ENCODE data around the gene ADAP2.

ADAP2 gene

DNA sequence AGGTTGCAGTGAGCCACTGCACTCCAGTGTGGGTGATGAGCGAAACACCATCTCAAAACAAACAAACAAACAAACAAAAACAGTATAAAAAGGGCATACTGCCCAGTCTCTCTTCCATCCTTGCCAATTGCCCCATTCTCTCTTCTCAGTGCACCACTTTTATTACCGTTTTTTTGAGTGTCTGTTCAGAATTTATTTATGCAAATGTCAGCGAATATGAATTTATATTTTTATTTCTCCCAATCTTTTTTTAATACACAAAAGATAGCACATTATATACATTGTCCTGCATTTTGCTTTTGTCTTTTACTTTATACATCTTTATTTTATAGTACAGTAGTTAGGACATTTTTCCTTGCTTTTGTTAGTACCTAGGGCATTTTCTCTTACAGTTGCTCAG lies 68.7 kb downstream of the ADAP2 start:
- no peaks in the 10 kb centered on the region for H3K79me1 ChIP-seq (ENCODE audit: low read length)
- no peak overlapping the region for H4K8ac ChIP-seq (ENCODE audit: low read depth, low read length)
- no peak overlapping the region for H3K27ac ChIP-seq (ENCODE audit: low read depth, low read length)
- no peak overlapping the region for H2BK120ac ChIP-seq (ENCODE audit: insufficient read depth, low read length, poor library complexity)
- WGBS (ENCODE audit: extremely low coverage, insufficient coverage, insufficient read length) = no CpG with 5 or more reads among the region's 3 CpGs
- H2AFZ ChIP-seq (ENCODE audit: insufficient read depth, low read length, poor library complexity) = no peak overlapping the region
- no peak overlapping the region for H3K23ac ChIP-seq (ENCODE audit: low read length)
- H3K4me2 ChIP-seq (ENCODE audit: low read length) = no peak overlapping the region
- no peaks in the 10 kb centered on the region for H3K79me2 ChIP-seq (ENCODE audit: control insufficient read depth, insufficient read depth, low read length, poor library complexity)
- no peak overlapping the region for H3K18ac ChIP-seq (ENCODE audit: low read length)
- H4K91ac ChIP-seq (ENCODE audit: low read depth, low read length) = no peak overlapping the region
- no peaks in the 10 kb centered on the region for H3K9me3 ChIP-seq (ENCODE audit: insufficient read depth, low read depth, low read length)
- H2BK5ac ChIP-seq (ENCODE audit: low read depth, low read length, poor library complexity) = no peak overlapping the region
- H3K4me3 ChIP-seq (ENCODE audit: low read depth, low read length) = no peak overlapping the region
- H3K27me3 ChIP-seq (ENCODE audit: insufficient read depth, low read length) = no peaks in the 10 kb centered on the region
- H3K9ac ChIP-seq (ENCODE audit: low read length) = no peak overlapping the region
- no peak overlapping the region for H3K4ac ChIP-seq (ENCODE audit: low read depth, low read length)
- no peak overlapping the region for H3K14ac ChIP-seq (ENCODE audit: low read length)
- DNase-seq = no peak
- no peaks in the 10 kb centered on the region for H3K4me1 ChIP-seq (ENCODE audit: control insufficient read depth in 1 of 2, insufficient read depth in 2 of 2, low read length in 2 of 2)
- peaks cover 1 to 2% of the 10 kb centered on the region in 2 experiments for H3K36me3 ChIP-seq (ENCODE audit: control insufficient read depth in 1 of 2, insufficient read depth in 2 of 2, low read length in 2 of 2)
- no peak overlapping the region for H2AK5ac ChIP-seq (ENCODE audit: low read length)
- H4K12ac ChIP-seq (ENCODE audit: low read depth, low read length) = no peak overlapping the region
- H2BK12ac ChIP-seq (ENCODE audit: low read length) = no peak overlapping the region

DNA sequence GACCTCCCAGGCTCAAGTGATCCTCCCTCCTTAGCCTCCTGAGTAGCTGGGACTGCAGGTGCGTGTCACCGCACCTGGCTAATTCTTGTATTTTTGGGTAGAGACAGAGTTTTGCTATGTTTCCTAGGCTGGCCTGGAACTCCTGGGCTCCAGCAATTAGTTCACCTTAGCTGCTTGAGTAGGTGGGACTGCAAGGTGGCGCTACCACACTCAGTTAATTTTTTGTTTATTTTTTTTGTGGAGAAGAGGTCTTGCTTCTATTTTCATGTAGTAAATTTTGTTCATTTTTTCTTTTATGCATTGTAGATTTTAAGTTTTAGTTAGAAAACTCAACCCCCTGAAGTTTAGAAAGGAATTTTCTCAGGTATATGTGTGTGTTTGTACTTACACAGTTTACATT lies 70.8 kb downstream of the ADAP2 start:
- no peaks in the 10 kb centered on the region for H3K4me1 ChIP-seq (ENCODE audit: control insufficient read depth in 1 of 2, insufficient read depth in 2 of 2, low read length in 2 of 2)
- H3K36me3 ChIP-seq (ENCODE audit: control insufficient read depth in 1 of 2, insufficient read depth in 2 of 2, low read length in 2 of 2) = peaks cover 5 to 6% of the 10 kb centered on the region in 2 experiments
- no peak overlapping the region for H3K9ac ChIP-seq (ENCODE audit: low read length)
- H3K23ac ChIP-seq (ENCODE audit: low read length) = no peak overlapping the region
- H3K18ac ChIP-seq (ENCODE audit: low read length) = no peak overlapping the region
- no peaks in the 10 kb centered on the region for H3K79me1 ChIP-seq (ENCODE audit: low read length)
- no peaks in the 10 kb centered on the region for H3K27me3 ChIP-seq (ENCODE audit: insufficient read depth, low read length)
- H2AFZ ChIP-seq (ENCODE audit: insufficient read depth, low read length, poor library complexity) = no peak overlapping the region
- H2BK120ac ChIP-seq (ENCODE audit: insufficient read depth, low read length, poor library complexity) = no peak overlapping the region
- no peak overlapping the region for H3K4me2 ChIP-seq (ENCODE audit: low read length)
- H3K4me3 ChIP-seq (ENCODE audit: low read depth, low read length) = no peak overlapping the region
- no peaks in the 10 kb centered on the region for H3K79me2 ChIP-seq (ENCODE audit: control insufficient read depth, insufficient read depth, low read length, poor library complexity)
- no peak overlapping the region for H4K91ac ChIP-seq (ENCODE audit: low read depth, low read length)
- DNase-seq = no peak
- no peak overlapping the region for H4K8ac ChIP-seq (ENCODE audit: low read depth, low read length)
- H3K27ac ChIP-seq (ENCODE audit: low read depth, low read length) = no peak overlapping the region
- H3K4ac ChIP-seq (ENCODE audit: low read depth, low read length) = no peak overlapping the region
- no peak overlapping the region for H2BK5ac ChIP-seq (ENCODE audit: low read depth, low read length, poor library complexity)
- H3K14ac ChIP-seq (ENCODE audit: low read length) = no peak overlapping the region
- H3K9me3 ChIP-seq (ENCODE audit: insufficient read depth, low read depth, low read length) = no peaks in the 10 kb centered on the region
- H4K12ac ChIP-seq (ENCODE audit: low read depth, low read length) = no peak overlapping the region
- H2BK12ac ChIP-seq (ENCODE audit: low read length) = no peak overlapping the region
- H2AK5ac ChIP-seq (ENCODE audit: low read length) = no peak overlapping the region
- WGBS (ENCODE audit: extremely low coverage, insufficient coverage, insufficient read length) = no CpG with 5 or more reads among the region's 3 CpGs

DNA sequence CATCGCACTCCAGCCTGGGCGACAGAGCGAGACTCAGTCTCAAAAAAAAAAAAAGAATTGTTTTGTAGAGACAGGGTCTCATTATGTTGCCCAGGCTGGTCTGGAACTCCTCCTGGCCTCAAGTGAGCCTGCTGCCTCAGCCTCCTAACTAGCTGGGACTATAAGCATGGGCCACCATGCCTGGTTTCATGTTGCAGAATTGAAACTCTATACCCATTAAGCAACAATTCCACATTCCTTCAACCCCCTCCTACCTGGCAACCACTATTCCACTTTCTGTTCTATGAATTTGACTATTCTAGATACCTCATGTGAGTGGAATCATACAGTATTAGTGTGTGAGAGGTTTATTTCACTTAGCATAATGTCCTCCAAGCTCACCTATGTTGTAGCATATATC lies 73.6 kb downstream of the ADAP2 start:
- Histone ChIP-seq H3K27ac (ENCODE audit: low read depth, low read length) (no peak overlapping the region), H2AK5ac (ENCODE audit: low read length) (no peak overlapping the region), H3K4ac (ENCODE audit: low read depth, low read length) (no peak overlapping the region), H3K18ac (ENCODE audit: low read length) (no peak overlapping the region), H2BK12ac (ENCODE audit: low read length) (no peak overlapping the region), H3K27me3 (ENCODE audit: insufficient read depth, low read length) (no peaks in the 10 kb centered on the region), H3K4me3 (ENCODE audit: low read depth, low read length) (no peak overlapping the region), H4K91ac (ENCODE audit: low read depth, low read length) (no peak overlapping the region), H2BK120ac (ENCODE audit: insufficient read depth, low read length, poor library complexity) (no peak overlapping the region), H4K12ac (ENCODE audit: low read depth, low read length) (no peak overlapping the region), H3K23ac (ENCODE audit: low read length) (no peak overlapping the region), H2AFZ (ENCODE audit: insufficient read depth, low read length, poor library complexity) (no peak overlapping the region), H3K79me2 (ENCODE audit: control insufficient read depth, insufficient read depth, low read length, poor library complexity) (no peaks in the 10 kb centered on the region), H3K9ac (ENCODE audit: low read length) (no peak overlapping the region), H4K8ac (ENCODE audit: low read depth, low read length) (no peak overlapping the region), H3K9me3 (ENCODE audit: insufficient read depth, low read depth, low read length) (no peaks in the 10 kb centered on the region), H3K4me1 (ENCODE audit: control insufficient read depth in 1 of 2, insufficient read depth in 2 of 2, low read length in 2 of 2) (no peaks in the 10 kb centered on the region), H3K36me3 (ENCODE audit: control insufficient read depth in 1 of 2, insufficient read depth in 2 of 2, low read length in 2 of 2) (peaks cover 13 to 17% of the 10 kb centered on the region in 2 experiments), H3K79me1 (ENCODE audit: low read length) (no peaks in the 10 kb centered on the region), H2BK5ac (ENCODE audit: low read depth, low read length, poor library complexity) (no peak overlapping the region), H3K4me2 (ENCODE audit: low read length) (no peak overlapping the region), H3K14ac (ENCODE audit: low read length) (no peak overlapping the region)
- no CpG with 5 or more reads among the region's 3 CpGs for WGBS (ENCODE audit: extremely low coverage, insufficient coverage, insufficient read length)
- peak in 1 of 2 donors; percentile 38 for DNase-seq

DNA sequence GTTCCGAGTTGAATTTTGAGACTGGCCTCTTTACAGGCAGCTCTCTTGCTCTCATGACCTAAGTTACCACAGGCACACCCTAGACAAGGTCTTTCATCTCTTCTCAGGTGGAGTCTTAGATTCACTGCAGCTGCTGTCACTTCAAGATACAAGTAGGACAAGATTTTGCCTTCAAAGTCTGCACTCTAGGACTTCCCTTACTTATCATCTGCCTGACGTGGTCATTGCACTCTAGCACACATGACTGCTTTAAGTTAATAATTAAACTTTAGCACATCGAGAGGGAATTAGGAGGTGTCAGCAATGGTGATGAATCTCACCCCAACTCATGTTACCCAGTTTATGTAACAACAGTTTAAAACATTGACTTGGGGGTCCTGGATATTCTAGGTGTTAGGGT lies 74.7 kb downstream of the ADAP2 start:
- no peak overlapping the region for H4K8ac ChIP-seq (ENCODE audit: low read depth, low read length)
- no peak overlapping the region for H3K9ac ChIP-seq (ENCODE audit: low read length)
- no CpG with 5 or more reads among the region's 3 CpGs for WGBS (ENCODE audit: extremely low coverage, insufficient coverage, insufficient read length)
- no peak overlapping the region for H3K18ac ChIP-seq (ENCODE audit: low read length)
- no peaks in the 10 kb centered on the region for H3K79me2 ChIP-seq (ENCODE audit: control insufficient read depth, insufficient read depth, low read length, poor library complexity)
- H3K79me1 ChIP-seq (ENCODE audit: low read length) = no peaks in the 10 kb centered on the region
- no peak for DNase-seq
- no peaks in the 10 kb centered on the region for H3K27me3 ChIP-seq (ENCODE audit: insufficient read depth, low read length)
- no peak overlapping the region for H2AK5ac ChIP-seq (ENCODE audit: low read length)
- no peak overlapping the region for H3K14ac ChIP-seq (ENCODE audit: low read length)
- H2BK120ac ChIP-seq (ENCODE audit: insufficient read depth, low read length, poor library complexity) = no peak overlapping the region
- H3K36me3 ChIP-seq (ENCODE audit: control insufficient read depth in 1 of 2, insufficient read depth in 2 of 2, low read length in 2 of 2) = peaks cover 13 to 17% of the 10 kb centered on the region in 2 experiments
- H4K12ac ChIP-seq (ENCODE audit: low read depth, low read length) = no peak overlapping the region
- H3K9me3 ChIP-seq (ENCODE audit: insufficient read depth, low read depth, low read length) = no peaks in the 10 kb centered on the region
- H2BK5ac ChIP-seq (ENCODE audit: low read depth, low read length, poor library complexity) = no peak overlapping the region
- no peak overlapping the region for H3K4me2 ChIP-seq (ENCODE audit: low read length)
- no peak overlapping the region for H4K91ac ChIP-seq (ENCODE audit: low read depth, low read length)
- no peak overlapping the region for H3K4ac ChIP-seq (ENCODE audit: low read depth, low read length)
- no peak overlapping the region for H2BK12ac ChIP-seq (ENCODE audit: low read length)
- no peak overlapping the region for H2AFZ ChIP-seq (ENCODE audit: insufficient read depth, low read length, poor library complexity)
- H3K27ac ChIP-seq (ENCODE audit: low read depth, low read length) = no peak overlapping the region
- no peak overlapping the region for H3K4me3 ChIP-seq (ENCODE audit: low read depth, low read length)
- H3K23ac ChIP-seq (ENCODE audit: low read length) = no peak overlapping the region
- H3K4me1 ChIP-seq (ENCODE audit: control insufficient read depth in 1 of 2, insufficient read depth in 2 of 2, low read length in 2 of 2) = no peaks in the 10 kb centered on the region
